HPDE6-E6E7 (cell line): ENCODE measurements around the gene TMEM141.

Experiments
- DNase-seq: peaks from one replicate; pipeline ENCODE4 v3.0.0; 2011; ENCODE audit warnings: missing footprints; ENCODE audit errors: extremely low spot score

Gene TMEM141

GRCh38 chr9:136790640-136791515 lies at the start of gene TMEM141:
Gene TMEM141, plus strand, starts transcription at chr9:136791344. Its CDS starts 27 bp downstream, at chr9:136791371.
- DNase-seq, result peak; percentile 92

- DNase-seq, result no peak
Measured at GRCh38 chr9:136741883-136742571, 49.1 kb upstream of the TMEM141 start.

GRCh38 chr9:136742591-136743391 lies 48.4 kb upstream of the TMEM141 start, which contains the start of gene LCN10:
Gene LCN10, minus strand, starts transcription at chr9:136742940. Its CDS starts 37 bp downstream, at chr9:136742903.
- no peak for DNase-seq

GRCh38 chr9:136743639-136744211 lies 47.4 kb upstream of the TMEM141 start:
- no peak for DNase-seq

GRCh38 chr9:136744773-136745172 lies 46.4 kb upstream of the TMEM141 start:
- DNase-seq, result no peak

GRCh38 chr9:136745389-136746154 lies 45.6 kb upstream of the TMEM141 start:
- no peak for DNase-seq

- DNase-seq, result no peak
Measured at GRCh38 chr9:136746155-136746490, 45.0 kb upstream of the TMEM141 start.

- DNase-seq, result no peak
Measured at GRCh38 chr9:136746621-136747020, 44.5 kb upstream of the TMEM141 start.

- no peak for DNase-seq
Measured at GRCh38 chr9:136747161-136748060, 43.7 kb upstream of the TMEM141 start.

- no peak for DNase-seq
Measured at GRCh38 chr9:136748201-136748600, 42.9 kb upstream of the TMEM141 start, which contains the start of gene LCN6. Gene LCN6, minus strand, starts transcription at chr9:136748525. Its CDS starts 42 bp downstream, at chr9:136748483.

GRCh38 chr9:136748666-136749611 lies 42.2 kb upstream of the TMEM141 start:
- no peak for DNase-seq

GRCh38 chr9:136750526-136750925 lies 40.6 kb upstream of the TMEM141 start:
- no peak for DNase-seq

GRCh38 chr9:136751244-136751643 lies 39.9 kb upstream of the TMEM141 start:
- DNase-seq, result no peak

- no peak for DNase-seq
Measured at GRCh38 chr9:136751814-136752213, 39.3 kb upstream of the TMEM141 start.

- DNase-seq, result no peak
Measured at GRCh38 chr9:136753371-136754058, 37.6 kb upstream of the TMEM141 start.

- no peak for DNase-seq
Measured at GRCh38 chr9:136754059-136754572, 37.0 kb upstream of the TMEM141 start.

GRCh38 chr9:136754626-136755301 lies 36.4 kb upstream of the TMEM141 start:
- no peak for DNase-seq
